ENCODE measurements around the gene IFNA1.
"Not testable (repeated sequence)": the region's sequence is repeated elsewhere in the genome, so short reads cannot be mapped to it uniquely, and the experiment has no call there.

IFNA1 gene

DNA sequence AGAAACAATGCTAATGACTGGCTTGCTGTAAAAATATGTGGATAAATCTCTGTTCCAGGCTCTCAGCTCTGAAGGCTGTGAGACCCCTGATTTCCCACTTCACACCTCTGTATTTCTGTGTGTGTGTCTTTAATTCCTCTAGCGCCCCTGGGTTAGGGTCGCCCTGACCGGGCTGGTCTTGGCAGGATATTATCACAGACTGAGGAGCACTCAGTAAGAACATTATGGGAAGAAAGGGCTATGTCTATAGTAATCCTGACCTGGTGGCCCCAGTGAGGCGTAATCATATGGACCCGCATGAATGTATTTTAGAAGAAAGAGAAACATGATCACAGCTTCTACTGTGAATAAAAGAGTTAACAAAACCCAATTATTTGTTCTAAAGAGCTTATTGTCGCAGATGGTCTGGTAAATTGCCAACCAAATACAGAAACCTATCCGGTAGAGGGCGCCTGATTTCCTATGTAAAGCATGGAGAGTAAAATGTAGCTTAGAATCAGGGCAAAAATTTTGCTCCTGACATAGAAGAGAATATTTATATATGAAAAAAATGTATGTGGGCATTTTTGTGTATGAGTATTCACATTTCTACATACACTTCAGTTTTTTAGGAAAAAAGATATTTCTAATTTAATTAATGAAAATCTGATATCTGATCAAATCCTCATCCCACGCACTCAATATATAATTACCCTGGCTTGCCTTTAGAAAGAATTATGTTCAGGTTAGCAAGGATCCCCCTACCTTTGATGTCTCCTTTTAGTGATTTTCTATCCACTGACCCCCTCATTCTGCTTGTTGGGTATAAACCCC, 5.8 kb upstream of the IFNA1 start:
- TF ChIP-seq, protein P1, sequence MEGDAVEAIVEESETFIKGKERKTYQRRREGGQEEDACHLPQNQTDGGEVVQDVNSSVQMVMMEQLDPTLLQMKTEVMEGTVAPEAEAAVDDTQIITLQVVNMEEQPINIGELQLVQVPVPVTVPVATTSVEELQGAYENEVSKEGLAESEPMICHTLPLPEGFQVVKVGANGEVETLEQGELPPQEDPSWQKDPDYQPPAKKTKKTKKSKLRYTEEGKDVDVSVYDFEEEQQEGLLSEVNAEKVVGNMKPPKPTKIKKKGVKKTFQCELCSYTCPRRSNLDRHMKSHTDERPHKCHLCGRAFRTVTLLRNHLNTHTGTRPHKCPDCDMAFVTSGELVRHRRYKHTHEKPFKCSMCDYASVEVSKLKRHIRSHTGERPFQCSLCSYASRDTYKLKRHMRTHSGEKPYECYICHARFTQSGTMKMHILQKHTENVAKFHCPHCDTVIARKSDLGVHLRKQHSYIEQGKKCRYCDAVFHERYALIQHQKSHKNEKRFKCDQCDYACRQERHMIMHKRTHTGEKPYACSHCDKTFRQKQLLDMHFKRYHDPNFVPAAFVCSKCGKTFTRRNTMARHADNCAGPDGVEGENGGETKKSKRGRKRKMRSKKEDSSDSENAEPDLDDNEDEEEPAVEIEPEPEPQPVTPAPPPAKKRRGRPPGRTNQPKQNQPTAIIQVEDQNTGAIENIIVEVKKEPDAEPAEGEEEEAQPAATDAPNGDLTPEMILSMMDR (IDR thresholded peaks at IDR 0.05; ENCODE audit: control extremely low read depth, extremely low read depth, low read depth, missing control alignments), result peak; percentile 56
- ChIA-PET CTCF (interaction anchor here (0.7 to 3.5 kb wide), 32 partner anchors 9 to 356 kb away, joined by 3 to 24 read pairs (median 4); no protein-coding TSS in a partner anchor), POLR2A (no interaction called here)
- peak; percentile 25 for DNase-seq (ENCODE audit: extremely low spot score)

DNA sequence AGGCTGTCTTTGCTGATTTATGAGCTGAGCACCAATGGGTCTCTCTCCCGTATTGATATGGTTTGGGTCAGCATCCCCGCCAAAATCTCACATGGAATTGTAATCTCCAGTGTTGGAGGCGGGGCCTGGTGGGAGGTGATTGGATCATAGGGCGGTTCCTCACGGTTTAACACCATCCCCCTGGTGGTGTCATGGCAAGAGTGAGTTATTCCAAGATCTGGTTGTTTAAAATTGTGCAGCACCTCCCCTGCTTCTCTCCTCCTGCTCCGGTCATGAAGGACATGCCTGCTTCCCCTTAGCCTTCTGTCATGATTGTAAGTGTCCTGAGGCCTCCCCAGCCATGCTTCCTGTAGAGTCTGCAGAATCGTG, 5.2 kb upstream of the IFNA1 start:
- CTCF ChIA-PET, result interaction anchor here (0.7 to 3.5 kb wide), 33 partner anchors 8 to 356 kb away, joined by 3 to 24 read pairs (median 4); no protein-coding TSS in a partner anchor
- DNase-seq (ENCODE audit: extremely low spot score); POLR2A ChIA-PET: not testable (repeated sequence)

DNA sequence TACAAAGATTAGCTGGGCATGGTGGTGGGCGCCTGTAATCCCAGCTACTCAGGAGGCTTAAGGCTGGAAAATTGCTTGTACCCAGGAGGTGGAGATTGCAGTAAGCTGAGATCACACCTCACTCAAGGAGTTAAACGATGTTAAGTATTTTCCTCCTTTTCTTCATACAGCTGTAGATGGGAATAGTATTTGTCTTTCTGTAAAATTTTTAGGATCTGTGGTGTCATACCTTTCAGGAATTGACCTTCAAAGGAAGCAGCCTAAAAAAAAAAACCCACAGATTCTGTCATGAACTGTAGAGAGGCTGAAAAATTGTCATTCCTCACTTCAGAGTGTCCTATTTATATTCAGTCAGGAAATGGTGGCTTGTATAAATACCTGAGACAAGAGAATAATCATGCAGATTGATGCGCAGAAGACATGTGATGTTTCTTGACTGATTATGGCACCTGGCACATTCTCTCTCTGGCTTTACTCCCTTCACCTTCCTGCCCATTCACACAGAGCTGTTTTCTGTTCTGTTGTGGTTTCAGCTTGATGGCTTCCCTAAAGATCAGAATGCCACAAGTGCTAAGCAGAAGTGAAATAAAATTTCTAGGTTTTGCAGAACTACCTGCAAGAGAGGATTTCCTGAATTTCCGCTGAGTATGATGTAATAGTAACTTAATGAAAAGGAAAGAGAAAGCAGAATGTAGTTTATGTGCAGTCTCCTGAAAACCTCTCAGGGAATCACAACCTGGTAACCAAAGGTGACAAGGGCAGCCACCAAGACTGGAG, 3.8 kb downstream of the IFNA1 start:
- ChIA-PET POLR2A (no interaction called here), CTCF (interaction anchor here (1.5 to 4.3 kb wide), 2 partner anchors 9 to 118 kb away, joined by 3 to 24 read pairs; no protein-coding TSS in a partner anchor)
- DNase-seq (ENCODE audit: extremely low spot score), result peak; percentile 37
- TF ChIP-seq, protein P1 (IDR thresholded peaks at IDR 0.05; ENCODE audit: control extremely low read depth, extremely low read depth, low read depth, missing control alignments), result no peak

DNA sequence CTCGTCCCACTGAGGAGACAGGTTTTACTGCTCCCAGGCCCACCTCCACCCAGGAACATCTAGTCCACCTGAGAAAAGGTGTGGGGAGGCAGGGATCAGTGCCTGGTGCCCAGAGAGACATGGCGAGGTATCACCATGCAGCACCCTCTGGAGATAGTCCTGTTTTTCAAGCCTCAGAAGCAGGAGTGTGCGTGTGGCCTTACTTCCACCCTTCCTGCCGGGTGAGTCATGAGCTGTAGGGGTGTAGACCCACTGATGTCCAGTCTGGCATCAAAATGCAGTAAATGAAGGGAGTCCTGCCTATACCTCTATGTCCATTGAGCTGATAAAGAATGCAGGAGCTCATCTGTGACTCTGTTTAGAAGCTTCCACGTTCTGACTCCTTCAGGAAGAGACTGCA, 9.1 kb downstream of the IFNA1 start:
- CTCF ChIA-PET, result interaction anchor here (0.9 kb wide), 1 partner anchor 13 kb away, joined by 3 read pairs; no protein-coding TSS in a partner anchor
- POLR2A ChIA-PET; DNase-seq (ENCODE audit: extremely low spot score): not testable (repeated sequence)

DNA sequence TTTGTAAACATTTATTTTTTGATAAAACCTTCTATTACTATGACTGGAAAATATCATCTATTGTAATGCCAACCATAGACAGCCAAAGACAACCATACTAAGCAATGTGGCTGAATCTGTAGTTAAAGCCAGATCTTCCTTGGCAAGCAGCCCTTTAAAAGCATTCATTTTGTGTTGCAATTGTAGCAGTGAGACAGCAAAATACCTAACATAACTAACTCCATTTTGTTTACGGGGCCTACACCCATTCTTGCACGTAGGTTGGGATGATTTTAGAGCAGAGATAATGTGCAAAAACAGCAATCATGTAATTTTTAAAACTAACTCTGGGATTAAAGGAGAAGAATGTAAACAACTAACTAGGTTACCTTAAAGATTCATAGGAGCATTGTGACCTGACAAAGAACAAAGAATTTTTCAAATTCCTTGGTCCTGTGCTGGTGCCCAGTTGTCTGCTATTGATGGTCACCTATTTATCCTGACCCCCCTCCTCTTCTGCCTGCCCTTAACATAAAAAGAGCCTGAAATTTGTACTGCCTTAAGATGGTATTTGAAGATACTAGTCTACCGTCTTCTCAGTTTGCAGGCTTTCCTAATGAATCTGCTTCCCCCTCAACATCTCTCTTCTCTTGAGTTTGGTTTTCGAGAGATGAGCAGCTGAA, 10.6 kb downstream of the IFNA1 start:
- CTCF ChIA-PET, result no interaction called here
- TF ChIP-seq, protein P1 (IDR thresholded peaks at IDR 0.05; ENCODE audit: control extremely low read depth, extremely low read depth, low read depth, missing control alignments), result no peak
- DNase-seq (ENCODE audit: extremely low spot score), result no peak
- POLR2A ChIA-PET, result no interaction called here

DNA sequence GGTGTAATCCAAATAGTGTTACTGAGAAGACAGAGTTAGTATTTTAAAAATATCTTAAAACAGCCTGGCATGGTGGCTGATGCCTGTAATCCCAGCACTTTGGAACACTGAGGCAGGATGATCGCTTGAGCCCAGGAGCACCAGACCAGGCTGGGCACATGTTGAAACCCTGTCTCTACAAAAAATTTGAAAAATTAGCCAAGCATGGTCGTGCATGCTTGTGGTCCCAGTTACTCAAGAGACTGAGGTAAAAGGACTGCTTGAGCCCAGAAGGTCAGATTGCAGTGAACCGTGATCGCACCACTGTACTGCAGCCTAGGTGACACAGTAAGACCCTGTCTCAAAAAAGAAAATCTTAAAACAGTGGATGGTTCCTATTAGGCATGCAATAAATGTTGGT, 12.4 kb downstream of the IFNA1 start:
- POLR2A ChIA-PET, result no interaction called here
- TF ChIP-seq, protein P1 (IDR thresholded peaks at IDR 0.05; ENCODE audit: control extremely low read depth, extremely low read depth, low read depth, missing control alignments), result no peak
- CTCF ChIA-PET, result interaction anchor here (1.1 to 1.7 kb wide), 3 partner anchors 19 to 127 kb away, joined by 3 to 5 read pairs (median 5); no protein-coding TSS in a partner anchor
- DNase-seq (ENCODE audit: extremely low spot score), result no peak

DNA sequence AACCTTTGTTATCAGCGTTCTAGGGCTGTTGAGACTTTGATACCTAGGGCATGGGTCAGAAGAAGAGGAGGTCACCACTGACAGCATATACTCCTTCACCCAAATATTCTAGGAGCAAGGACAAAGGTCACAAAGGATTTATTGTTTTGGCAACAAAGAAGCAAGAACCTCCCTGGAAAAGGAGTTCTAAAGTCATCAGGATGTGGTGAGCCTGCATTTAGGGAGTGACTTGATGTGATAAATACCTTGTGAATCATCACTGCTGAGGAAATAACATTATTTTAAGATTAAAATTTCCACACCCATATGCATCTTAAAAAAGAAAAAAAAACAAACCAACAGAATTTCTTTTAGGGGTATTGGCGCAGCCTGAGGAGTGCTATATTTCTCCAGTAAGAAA, 13.9 kb downstream of the IFNA1 start:
- TF ChIP-seq, protein P1 (IDR thresholded peaks at IDR 0.05; ENCODE audit: control extremely low read depth, extremely low read depth, low read depth, missing control alignments), result no peak
- no peak for DNase-seq (ENCODE audit: extremely low spot score)
- CTCF ChIA-PET, result interaction anchor here (1.2 to 2.9 kb wide), 4 partner anchors 29 to 255 kb away, joined by 4 to 11 read pairs (median 5); no protein-coding TSS in a partner anchor
- POLR2A ChIA-PET, result no interaction called here

All from GM10248 (cell line).